ENCODE measurements around the gene TOM1L2. TPM values are rescaled to one million over a fixed set of nuclear protein-coding genes. Genes with fewer than 3 reads are reported as not detected.

TOM1L2 gene
- total RNA-seq, 1 experiment from 2014 or later = 35.5 TPM

DNA sequence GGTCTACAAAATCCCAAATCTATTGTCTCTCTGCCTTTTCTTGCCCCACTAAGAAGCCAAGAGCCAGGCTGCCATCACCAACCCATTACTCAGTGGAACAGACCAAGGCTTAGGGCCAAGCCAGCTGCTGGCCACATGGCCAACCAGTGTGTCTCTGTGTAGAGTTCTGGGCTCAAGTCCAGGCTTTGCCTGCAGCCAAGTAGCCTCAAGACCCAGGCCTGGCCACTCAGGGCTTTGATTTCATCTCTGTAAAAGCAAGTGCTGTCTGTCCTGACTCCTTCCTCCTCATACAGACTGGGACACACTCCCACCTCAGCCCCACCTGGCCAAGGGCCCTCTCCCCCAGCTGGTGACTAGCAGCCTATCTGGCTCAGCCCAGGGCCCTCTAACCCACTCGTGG is 150.0 kb downstream of the TOM1L2 start:
- peaks cover 13% of the 10 kb centered on the region for H3K36me3 ChIP-seq (ENCODE audit: control insufficient read depth, insufficient read depth, low read length)
- Mint-ChIP-seq H3K27ac (ENCODE audit: unreplicated experiment) (no peak overlapping the region), H3K4me3 (ENCODE audit: unreplicated experiment) (no peak overlapping the region), H3K9me3 (ENCODE audit: unreplicated experiment) (no peaks in the 10 kb centered on the region), H3K36me3 (ENCODE audit: insufficient read depth, unreplicated experiment) (peaks cover 58% of the 10 kb centered on the region), H3K4me1 (ENCODE audit: low read depth, unreplicated experiment) (peaks cover 47% of the 10 kb centered on the region), H3K27me3 (ENCODE audit: insufficient read depth, unreplicated experiment) (no peaks in the 10 kb centered on the region)
- no peak for DNase-seq
- H3K27me3 ChIP-seq (replicated peaks; ENCODE audit: control insufficient read depth, insufficient read depth, low read length) = no peaks in the 10 kb centered on the region
- TF ChIP-seq, protein P1, sequence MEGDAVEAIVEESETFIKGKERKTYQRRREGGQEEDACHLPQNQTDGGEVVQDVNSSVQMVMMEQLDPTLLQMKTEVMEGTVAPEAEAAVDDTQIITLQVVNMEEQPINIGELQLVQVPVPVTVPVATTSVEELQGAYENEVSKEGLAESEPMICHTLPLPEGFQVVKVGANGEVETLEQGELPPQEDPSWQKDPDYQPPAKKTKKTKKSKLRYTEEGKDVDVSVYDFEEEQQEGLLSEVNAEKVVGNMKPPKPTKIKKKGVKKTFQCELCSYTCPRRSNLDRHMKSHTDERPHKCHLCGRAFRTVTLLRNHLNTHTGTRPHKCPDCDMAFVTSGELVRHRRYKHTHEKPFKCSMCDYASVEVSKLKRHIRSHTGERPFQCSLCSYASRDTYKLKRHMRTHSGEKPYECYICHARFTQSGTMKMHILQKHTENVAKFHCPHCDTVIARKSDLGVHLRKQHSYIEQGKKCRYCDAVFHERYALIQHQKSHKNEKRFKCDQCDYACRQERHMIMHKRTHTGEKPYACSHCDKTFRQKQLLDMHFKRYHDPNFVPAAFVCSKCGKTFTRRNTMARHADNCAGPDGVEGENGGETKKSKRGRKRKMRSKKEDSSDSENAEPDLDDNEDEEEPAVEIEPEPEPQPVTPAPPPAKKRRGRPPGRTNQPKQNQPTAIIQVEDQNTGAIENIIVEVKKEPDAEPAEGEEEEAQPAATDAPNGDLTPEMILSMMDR (IDR thresholded peaks at IDR 0.05; ENCODE audit: insufficient read depth in 1 of 2, low read depth in 1 of 2, low read length in 1 of 2, severe bottlenecking in 1 of 2, unreplicated experiment in 1 of 2) = no peak
- POLR2A ChIA-PET = interaction anchor here (1.2 kb wide), 1 partner anchor 14 kb away, joined by 4 read pairs; no protein-coding TSS in a partner anchor
- H3K4me3 ChIP-seq (ENCODE audit: low read depth, low read length) = no peak overlapping the region
- CTCF ChIA-PET = interaction anchor here (0.9 kb wide), 1 partner anchor 9 kb away, joined by 3 read pairs; no protein-coding TSS in a partner anchor
- intact Hi-C loops (cut with micrococcal nuclease; ENCODE audit: unreplicated experiment) = no loop called here
- no TSS peak for BruUV-seq (replicated peaks)
- peaks cover 41% of the 10 kb centered on the region for H3K4me1 ChIP-seq
- no peaks in the 10 kb centered on the region for H3K9me3 ChIP-seq

DNA sequence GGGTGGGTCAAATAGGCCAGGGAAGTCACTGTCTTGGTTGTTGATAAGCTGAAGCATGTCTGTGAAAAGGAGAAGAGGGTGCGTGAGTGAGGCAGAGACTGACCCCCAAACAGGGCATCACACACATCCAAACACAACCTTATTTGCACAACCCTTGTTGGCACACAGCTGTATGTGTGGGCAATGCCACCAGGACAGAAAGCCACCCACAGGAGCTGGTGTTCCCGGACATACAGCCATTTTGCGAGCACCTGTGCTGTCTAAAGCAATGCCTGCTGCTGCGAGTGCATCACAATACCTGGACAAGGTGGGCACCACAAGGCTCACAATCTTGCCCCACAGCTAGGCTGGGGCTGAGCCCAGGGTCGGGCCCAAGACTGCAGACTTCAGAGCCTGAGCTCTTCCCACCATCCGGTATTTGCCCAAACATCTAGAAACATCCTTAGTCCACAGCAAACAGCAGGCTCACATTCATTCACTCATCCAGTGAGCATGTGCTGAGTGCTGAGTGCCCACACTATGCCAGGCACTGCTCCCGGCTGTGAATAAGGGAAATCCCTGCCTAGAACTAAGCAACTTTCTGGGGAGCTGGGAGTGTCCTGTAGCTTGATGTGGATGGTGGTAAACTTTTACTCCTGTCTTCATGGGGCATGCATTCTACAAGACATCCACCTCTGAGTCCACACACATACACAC is 151.6 kb downstream of the TOM1L2 start:
- DNase-seq = no peak
- intact Hi-C loops (cut with micrococcal nuclease; ENCODE audit: unreplicated experiment) = no loop called here
- Mint-ChIP-seq H3K4me3 (ENCODE audit: unreplicated experiment) (no peak overlapping the region), H3K36me3 (ENCODE audit: insufficient read depth, unreplicated experiment) (peaks cover 58% of the 10 kb centered on the region), H3K27ac (ENCODE audit: unreplicated experiment) (peak overlapping the region; percentile 63), H3K9me3 (ENCODE audit: unreplicated experiment) (no peaks in the 10 kb centered on the region), H3K27me3 (ENCODE audit: insufficient read depth, unreplicated experiment) (no peaks in the 10 kb centered on the region), H3K4me1 (ENCODE audit: low read depth, unreplicated experiment) (peaks cover 31% of the 10 kb centered on the region)
- ChIA-PET POLR2A (interaction anchor here (1.7 kb wide), 1 partner anchor 16 kb away, joined by 6 read pairs; no protein-coding TSS in a partner anchor), CTCF (interaction anchor here (0.7 kb wide), 1 partner anchor 152 kb away, joined by 3 read pairs; the partner anchor contains the start of genes DRC3 and TOM1L2)
- H3K4me3 ChIP-seq (ENCODE audit: low read depth, low read length) = no peak overlapping the region
- no peaks in the 10 kb centered on the region for H3K9me3 ChIP-seq
- no peaks in the 10 kb centered on the region for H3K27me3 ChIP-seq (replicated peaks; ENCODE audit: control insufficient read depth, insufficient read depth, low read length)
- peaks cover 37% of the 10 kb centered on the region for H3K4me1 ChIP-seq
- TF ChIP-seq, protein P1 (IDR thresholded peaks at IDR 0.05; ENCODE audit: insufficient read depth in 1 of 2, low read depth in 1 of 2, low read length in 1 of 2, severe bottlenecking in 1 of 2, unreplicated experiment in 1 of 2) = no peak
- H3K36me3 ChIP-seq (ENCODE audit: control insufficient read depth, insufficient read depth, low read length) = peaks cover 16% of the 10 kb centered on the region
- no TSS peak for BruUV-seq (replicated peaks)

DNA sequence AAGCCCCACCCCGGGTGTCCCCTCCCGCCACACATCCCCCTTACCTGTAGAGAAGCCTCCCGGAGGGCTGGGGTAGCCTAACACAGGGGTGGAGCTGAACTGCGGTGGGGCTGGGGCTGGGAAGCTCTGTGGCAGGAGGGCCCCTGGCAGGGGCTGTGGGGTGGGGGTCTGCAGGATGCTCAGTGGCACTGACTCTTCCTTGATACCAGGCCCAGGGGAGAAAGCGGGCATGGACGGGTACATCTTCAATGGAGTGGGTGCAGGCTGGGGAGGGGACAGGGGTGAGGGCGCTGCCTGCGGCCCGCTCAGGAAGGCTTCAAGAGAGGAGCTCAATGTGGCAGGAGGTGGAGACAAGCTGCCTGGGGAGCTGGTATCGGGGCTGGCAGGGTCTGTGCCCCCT is 152.2 kb downstream of the TOM1L2 start:
- H3K27me3 Mint-ChIP-seq (ENCODE audit: insufficient read depth, unreplicated experiment) = no peaks in the 10 kb centered on the region
- Histone ChIP-seq H3K36me3 (ENCODE audit: control insufficient read depth, insufficient read depth, low read length) (peaks cover 16% of the 10 kb centered on the region), H3K4me1 (peaks cover 35% of the 10 kb centered on the region), H3K27me3 (replicated peaks; ENCODE audit: control insufficient read depth, insufficient read depth, low read length) (no peaks in the 10 kb centered on the region), H3K9me3 (no peaks in the 10 kb centered on the region), H3K4me3 (ENCODE audit: low read depth, low read length) (no peak overlapping the region)
- intact Hi-C loops (cut with micrococcal nuclease; ENCODE audit: unreplicated experiment) = no loop called here
- peak overlapping the region; percentile 53 for H3K27ac Mint-ChIP-seq (ENCODE audit: unreplicated experiment)
- no TSS peak for BruUV-seq (replicated peaks)
- CTCF ChIA-PET = interaction anchor here (0.7 kb wide), 1 partner anchor 152 kb away, joined by 3 read pairs; the partner anchor contains the start of genes DRC3 and TOM1L2
- H3K4me1 Mint-ChIP-seq (ENCODE audit: low read depth, unreplicated experiment) = peaks cover 29% of the 10 kb centered on the region
- no peaks in the 10 kb centered on the region for H3K9me3 Mint-ChIP-seq (ENCODE audit: unreplicated experiment)
- POLR2A ChIA-PET = interaction anchor here (1.7 kb wide), 1 partner anchor 16 kb away, joined by 6 read pairs; no protein-coding TSS in a partner anchor
- H3K4me3 Mint-ChIP-seq (ENCODE audit: unreplicated experiment) = no peak overlapping the region
- TF ChIP-seq, protein P1 (IDR thresholded peaks at IDR 0.05; ENCODE audit: insufficient read depth in 1 of 2, low read depth in 1 of 2, low read length in 1 of 2, severe bottlenecking in 1 of 2, unreplicated experiment in 1 of 2) = no peak
- DNase-seq = no peak
- H3K36me3 Mint-ChIP-seq (ENCODE audit: insufficient read depth, unreplicated experiment) = peaks cover 63% of the 10 kb centered on the region
